Caco-2 (cell line): ENCODE measurements around the gene TIMM22. TPM values are rescaled to one million over a fixed set of nuclear protein-coding genes. Genes with fewer than 3 reads are reported as not detected.
"Not testable (repeated sequence)": the region's sequence is repeated elsewhere in the genome, so short reads cannot be mapped to it uniquely, and the experiment has no call there.

ENCODE experiments used
- BruUV-seq: library from RNA; stranded (reverse); fragments of 400-500 nt; replicated peaks from 2 replicates; lab custom pipeline; 2021; lab: Mats Ljungman, UMichigan
- CTCF ChIA-PET: fragments of 300-600 bp; sonication (Branson Sonifier 250); formaldehyde crosslinking; loops from one replicate; lab custom pipeline; 2022; ENCODE audit warnings: antibody characterized with exemption; lab: Charles Lee
- POLR2A ChIA-PET: fragments of 300-600 bp; sonication (Branson Sonifier 250); formaldehyde crosslinking; loops from one replicate; lab custom pipeline; 2022; ENCODE audit warnings: antibody characterized with exemption; lab: Charles Lee
- DNase-seq, 2 experiments: peaks; one replicate each; pipeline versions ENCODE4 v3.0.0 to v3.0.0-alpha.2; 2020 to 2022
- H3K27me3 ChIP-seq: replicated peaks from 2 replicates; pipeline ENCODE4 v1.6.0; 2011; ENCODE audit warnings: low read length; ENCODE audit not compliant: control insufficient read depth, insufficient read depth
- H3K36me3 ChIP-seq: 2 replicates; pipeline ENCODE4 v1.5.1; 2011; ENCODE audit warnings: low read length; ENCODE audit not compliant: control insufficient read depth, insufficient read depth
- H3K4me1 ChIP-seq: fragments of 250-450 bp; sonication (Bioruptor Pico); 2 replicates; pipeline ENCODE4 v1.5.1; 2020; ENCODE audit warnings: mild to moderate bottlenecking
- H3K4me3 ChIP-seq: 2 replicates; pipeline ENCODE4 v1.5.1; 2011; ENCODE audit warnings: low read depth, mild to moderate bottlenecking, control low read depth, low read length
- H3K9me3 ChIP-seq: fragments of 250-450 bp; sonication (Bioruptor Pico); 2 replicates; pipeline ENCODE4 v1.5.1; 2020; ENCODE audit warnings: mild to moderate bottlenecking, moderate library complexity
- H3K27ac Mint-ChIP-seq: one replicate; pipeline ENCODE4 v1.8.0; 2022; ENCODE audit warnings: mixed read lengths; ENCODE audit not compliant: unreplicated experiment
- H3K27me3 Mint-ChIP-seq: one replicate; pipeline ENCODE4 v1.8.0; 2022; ENCODE audit warnings: mixed read lengths; ENCODE audit not compliant: insufficient read depth, unreplicated experiment
- H3K36me3 Mint-ChIP-seq: one replicate; pipeline ENCODE4 v1.8.0; 2022; ENCODE audit warnings: mild to moderate bottlenecking, mixed read lengths; ENCODE audit not compliant: insufficient read depth, unreplicated experiment
- H3K4me1 Mint-ChIP-seq: one replicate; pipeline ENCODE4 v1.8.0; 2022; ENCODE audit warnings: low read depth, mixed read lengths; ENCODE audit not compliant: unreplicated experiment
- H3K4me3 Mint-ChIP-seq: one replicate; pipeline ENCODE4 v1.8.0; 2022; ENCODE audit warnings: mild to moderate bottlenecking, moderate library complexity, mixed read lengths; ENCODE audit not compliant: unreplicated experiment
- H3K9me3 Mint-ChIP-seq: one replicate; pipeline ENCODE4 v1.8.0; 2022; ENCODE audit warnings: mixed read lengths; ENCODE audit not compliant: unreplicated experiment
- intact Hi-C: fragments of 100-400 bp; cut with micrococcal nuclease; formaldehyde crosslinking; loops from one replicate; pipeline ENCODE4 v1.10.0; 2022; ENCODE audit not compliant: unreplicated experiment
- total RNA-seq: library from RNA; stranded (reverse); gene quantifications from 2 replicates; pipeline ENCODE4 v1.2.3, GENCODE V29; 2022
- TF ChIP-seq, protein P1 (sequence below), 2 experiments: fragments of 200-600 bp in 1 of 2; IDR thresholded peaks; 1 replicate in 1 of 2; 2 replicates in 1 of 2; pipeline versions ENCODE4 v1.5.1 to v1.8.0; 2011 to 2022; ENCODE audit warnings: antibody characterized with exemption in 1 of 2, control low read depth in 1 of 2, inconsistent platforms in 1 of 2, low read depth in 1 of 2, low read length in 1 of 2, mild to moderate bottlenecking in 1 of 2, moderate library complexity in 1 of 2; ENCODE audit not compliant: insufficient read depth in 1 of 2, severe bottlenecking in 1 of 2, unreplicated experiment in 1 of 2

TIMM22 gene
- total RNA-seq, 1 experiment from 2014 or later: 20.6 TPM

DNA sequence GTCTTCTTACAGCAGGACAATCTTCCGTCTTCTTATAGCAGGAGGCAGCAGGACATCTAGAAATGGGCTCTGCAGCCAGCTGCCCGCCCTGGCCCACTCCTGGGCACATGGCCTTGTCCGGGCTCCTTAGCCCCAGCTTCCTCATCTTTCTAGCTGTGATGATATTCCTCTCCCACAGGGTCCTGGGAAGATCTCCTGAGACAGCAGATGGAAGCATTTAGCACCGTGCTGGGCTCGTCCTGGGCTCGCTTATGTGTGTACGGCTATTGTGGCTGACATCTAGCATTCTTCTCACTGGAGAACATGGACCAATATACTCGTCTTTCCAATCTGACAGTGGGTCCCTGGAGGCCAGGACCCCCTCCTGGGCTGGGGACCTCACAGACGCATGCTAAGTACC, 48.5 kb downstream of the TIMM22 start:
- Mint-ChIP-seq H3K27ac (no peak overlapping the region), H3K36me3 (peaks cover 18% of the 10 kb centered on the region), H3K27me3 (no peaks in the 10 kb centered on the region), H3K4me3 (no peak overlapping the region), H3K4me1 (no peaks in the 10 kb centered on the region), H3K9me3 (peaks cover 12% of the 10 kb centered on the region)
- POLR2A ChIA-PET: no interaction called here
- CTCF ChIA-PET: no interaction called here
- DNase-seq: no peak
- intact Hi-C loops: no loop called here
- TF ChIP-seq, protein P1, sequence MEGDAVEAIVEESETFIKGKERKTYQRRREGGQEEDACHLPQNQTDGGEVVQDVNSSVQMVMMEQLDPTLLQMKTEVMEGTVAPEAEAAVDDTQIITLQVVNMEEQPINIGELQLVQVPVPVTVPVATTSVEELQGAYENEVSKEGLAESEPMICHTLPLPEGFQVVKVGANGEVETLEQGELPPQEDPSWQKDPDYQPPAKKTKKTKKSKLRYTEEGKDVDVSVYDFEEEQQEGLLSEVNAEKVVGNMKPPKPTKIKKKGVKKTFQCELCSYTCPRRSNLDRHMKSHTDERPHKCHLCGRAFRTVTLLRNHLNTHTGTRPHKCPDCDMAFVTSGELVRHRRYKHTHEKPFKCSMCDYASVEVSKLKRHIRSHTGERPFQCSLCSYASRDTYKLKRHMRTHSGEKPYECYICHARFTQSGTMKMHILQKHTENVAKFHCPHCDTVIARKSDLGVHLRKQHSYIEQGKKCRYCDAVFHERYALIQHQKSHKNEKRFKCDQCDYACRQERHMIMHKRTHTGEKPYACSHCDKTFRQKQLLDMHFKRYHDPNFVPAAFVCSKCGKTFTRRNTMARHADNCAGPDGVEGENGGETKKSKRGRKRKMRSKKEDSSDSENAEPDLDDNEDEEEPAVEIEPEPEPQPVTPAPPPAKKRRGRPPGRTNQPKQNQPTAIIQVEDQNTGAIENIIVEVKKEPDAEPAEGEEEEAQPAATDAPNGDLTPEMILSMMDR (IDR thresholded peaks at IDR 0.05; ENCODE audit: insufficient read depth in 1 of 2, low read depth in 1 of 2, low read length in 1 of 2, severe bottlenecking in 1 of 2, unreplicated experiment in 1 of 2): no peak
- no peaks in the 10 kb centered on the region for H3K36me3 ChIP-seq
- BruUV-seq: no TSS peak
- no peak overlapping the region for H3K4me3 ChIP-seq
- no peaks in the 10 kb centered on the region for H3K9me3 ChIP-seq
- peaks cover 18% of the 10 kb centered on the region for H3K4me1 ChIP-seq
- H3K27me3 ChIP-seq: no peaks in the 10 kb centered on the region

DNA sequence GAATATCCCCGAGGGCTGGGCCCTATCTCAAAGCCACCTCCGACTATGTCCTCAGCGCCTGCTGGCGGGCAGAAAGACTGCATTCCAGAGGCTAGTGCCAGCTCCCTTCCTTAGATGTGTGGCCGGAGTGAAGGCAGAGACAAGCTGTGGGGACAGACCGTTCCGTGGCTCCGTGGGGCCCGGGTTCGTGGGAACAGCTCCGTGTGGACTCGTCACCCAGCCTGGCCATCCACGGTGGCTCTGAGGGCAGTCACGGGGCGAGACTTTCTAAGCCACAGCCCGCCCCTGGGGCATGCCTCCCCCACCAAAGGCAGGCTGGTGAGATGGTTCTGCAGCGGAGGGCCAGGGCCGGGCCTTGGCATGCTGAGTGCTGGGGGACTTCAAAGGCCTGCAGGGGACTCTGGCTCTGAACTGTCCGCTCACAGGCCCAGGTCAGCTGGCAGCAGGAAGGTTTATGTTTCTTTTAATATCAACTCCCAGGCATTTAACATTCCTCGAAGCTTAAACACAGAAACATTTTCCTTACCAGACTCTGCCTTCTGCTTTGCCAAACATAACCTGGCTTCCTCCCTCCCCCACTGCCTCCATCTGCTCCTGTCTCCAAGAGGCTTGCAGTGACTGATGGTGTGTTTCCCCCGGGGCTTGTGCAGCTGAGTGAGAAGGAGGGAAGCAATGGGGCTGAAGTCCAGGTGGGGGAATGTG, 50.4 kb downstream of the TIMM22 start:
- H3K4me3 Mint-ChIP-seq: no peak overlapping the region
- no peaks in the 10 kb centered on the region for H3K4me1 Mint-ChIP-seq
- TF ChIP-seq, protein P1 (IDR thresholded peaks at IDR 0.05; ENCODE audit: insufficient read depth in 1 of 2, low read depth in 1 of 2, low read length in 1 of 2, severe bottlenecking in 1 of 2, unreplicated experiment in 1 of 2): no peak
- Histone ChIP-seq H3K4me1 (peaks cover 18% of the 10 kb centered on the region), H3K4me3 (no peak overlapping the region), H3K9me3 (no peaks in the 10 kb centered on the region), H3K36me3 (no peaks in the 10 kb centered on the region), H3K27me3 (no peaks in the 10 kb centered on the region)
- H3K27me3 Mint-ChIP-seq: no peaks in the 10 kb centered on the region
- ChIA-PET CTCF (interaction anchor here (1.1 kb wide), 1 partner anchor 11 kb away, joined by 3 read pairs; no protein-coding TSS in a partner anchor), POLR2A (no interaction called here)
- BruUV-seq: no TSS peak
- H3K27ac Mint-ChIP-seq: peak overlapping the region; percentile 20
- H3K36me3 Mint-ChIP-seq: peaks cover 23% of the 10 kb centered on the region
- peaks cover 3% of the 10 kb centered on the region for H3K9me3 Mint-ChIP-seq
- DNase-seq: peak; percentile 69 to 84
- intact Hi-C loops: no loop called here

DNA sequence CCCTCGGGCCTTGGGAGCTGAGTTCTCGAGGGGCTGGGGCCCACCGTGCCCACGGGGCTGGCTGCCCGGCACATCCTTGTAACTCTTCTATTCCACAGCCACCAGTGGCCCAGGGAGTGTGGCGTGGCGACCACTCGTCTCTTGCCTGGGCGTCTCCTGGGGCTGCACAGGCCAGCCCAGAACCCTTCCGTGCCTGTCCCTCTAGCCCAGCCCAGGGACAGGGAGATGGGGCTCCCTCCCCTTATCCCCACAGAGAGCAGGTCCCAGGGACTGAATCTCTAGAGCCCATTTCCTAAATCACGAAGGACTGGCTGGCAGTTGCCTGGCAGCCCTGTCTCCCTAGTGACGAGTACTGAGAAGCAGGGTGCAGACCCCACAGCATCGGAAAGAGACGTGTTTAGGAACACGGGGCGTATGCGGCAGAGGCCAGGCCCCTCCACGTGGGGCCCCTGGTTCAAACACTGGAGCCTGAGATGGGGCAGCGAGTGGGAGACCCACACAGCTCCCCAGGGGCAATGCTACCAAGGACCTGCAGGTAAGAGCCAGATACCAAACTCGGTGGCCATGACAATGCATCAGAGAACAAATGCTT, 51.0 kb downstream of the TIMM22 start:
- Mint-ChIP-seq H3K4me1 (no peaks in the 10 kb centered on the region), H3K27ac (peak overlapping the region; percentile 20), H3K4me3 (no peak overlapping the region), H3K27me3 (no peaks in the 10 kb centered on the region), H3K9me3 (no peaks in the 10 kb centered on the region), H3K36me3 (peaks cover 18% of the 10 kb centered on the region)
- H3K36me3 ChIP-seq: no peaks in the 10 kb centered on the region
- ChIA-PET POLR2A (no interaction called here), CTCF (interaction anchor here (1.1 kb wide), 1 partner anchor 10 kb away, joined by 3 read pairs; no protein-coding TSS in a partner anchor)
- TF ChIP-seq, protein P1 (IDR thresholded peaks at IDR 0.05; ENCODE audit: insufficient read depth in 1 of 2, low read depth in 1 of 2, low read length in 1 of 2, severe bottlenecking in 1 of 2, unreplicated experiment in 1 of 2): no peak
- DNase-seq: no peak
- no TSS peak for BruUV-seq
- no peaks in the 10 kb centered on the region for H3K27me3 ChIP-seq
- no peak overlapping the region for H3K4me3 ChIP-seq
- no peaks in the 10 kb centered on the region for H3K9me3 ChIP-seq
- H3K4me1 ChIP-seq: peaks cover 18% of the 10 kb centered on the region
- intact Hi-C loops: no loop called here

DNA sequence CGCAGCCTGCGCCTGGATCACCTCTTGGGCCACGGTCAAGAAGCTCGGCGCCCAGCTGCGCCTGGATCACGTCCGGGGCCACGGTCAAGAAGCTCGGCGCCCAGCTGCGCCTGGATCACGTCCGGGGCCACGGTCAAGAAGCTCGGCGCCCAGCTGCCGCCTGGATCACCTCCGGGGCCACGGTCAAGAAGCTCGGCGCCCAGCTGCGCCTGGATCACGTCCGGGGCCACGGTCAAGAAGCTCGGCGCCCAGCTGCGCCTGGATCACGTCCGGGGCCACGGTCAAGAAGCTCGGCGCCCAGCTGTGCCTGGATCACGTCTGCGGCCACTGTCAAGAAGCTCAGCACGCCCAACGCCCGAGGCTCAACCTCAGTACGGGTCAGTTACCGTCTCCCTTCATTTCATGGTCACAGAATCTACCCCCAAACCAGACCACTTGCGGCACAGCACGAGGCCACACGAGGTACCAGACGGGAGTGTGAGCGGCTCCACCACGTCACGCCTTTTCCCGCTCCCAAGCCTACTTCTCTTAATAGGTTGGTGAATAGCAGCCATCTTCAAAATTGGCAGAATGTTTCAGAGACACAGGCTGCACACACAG, 51.7 kb downstream of the TIMM22 start:
- H3K4me1 Mint-ChIP-seq, H3K27me3 Mint-ChIP-seq, intact Hi-C loops, H3K4me3 ChIP-seq, H3K27ac Mint-ChIP-seq, DNase-seq, H3K27me3 ChIP-seq, H3K9me3 Mint-ChIP-seq, POLR2A ChIA-PET, H3K9me3 ChIP-seq, BruUV-seq, H3K4me3 Mint-ChIP-seq, H3K36me3 ChIP-seq: not testable (repeated sequence)
- peaks cover 18% of the 10 kb centered on the region for H3K4me1 ChIP-seq
- peaks cover 22% of the 10 kb centered on the region for H3K36me3 Mint-ChIP-seq
- CTCF ChIA-PET: interaction anchor here (1.1 kb wide), 1 partner anchor 10 kb away, joined by 3 read pairs; no protein-coding TSS in a partner anchor
